Measurements from ENCODE around the gene KRTAP4-7.

- TF ChIP-seq POLR2AphosphoS5 (IDR thresholded peaks at IDR 0.05) (no peak), CTCF (IDR thresholded peaks at IDR 0.05) (no peak)
These were observed 16.7 kb upstream of the KRTAP4-7 start for GRCh38 chr17:41067281-41067680.

Measured in suprapubic skin (tissue), 3 donors.